Breast epithelium (tissue), 4 donors: ENCODE results near the gene LDLRAD4. TPM values are rescaled to one million over a fixed set of nuclear protein-coding genes. Genes with fewer than 3 reads are reported as not detected.

ENCODE experiments used
- DNase-seq, 2 donors: peaks; one replicate each; pipeline ENCODE4 v3.0.0-alpha.2; 2019; ENCODE audit warnings: low spot score in 2 of 2
- H3K27ac ChIP-seq, 2 donors: fragments of 200-600 bp; sonication (generic) in 1 of 2; one replicate each; pipeline ENCODE4 v1.5.1; 2016 to 2019; ENCODE audit warnings: mild to moderate bottlenecking in 1 of 2
- H3K27me3 ChIP-seq, 2 donors: fragments of 200-600 bp; sonication (generic) in 1 of 2; one replicate each; pipeline versions ENCODE4 v1.5.1 to v1.6.0; 2017 to 2019; ENCODE audit warnings: control low read depth in 1 of 2, mild to moderate bottlenecking in 1 of 2
- H3K36me3 ChIP-seq: fragments of 200-600 bp; one replicate; pipeline ENCODE4 v1.5.1; 2019
- H3K4me1 ChIP-seq, 2 donors: fragments of 200-600 bp; sonication (generic); one replicate each; pipeline ENCODE4 v1.5.1; 2016 to 2019; ENCODE audit warnings: control low read depth in 1 of 2
- H3K4me3 ChIP-seq, 3 donors: fragments of 200-600 bp; sonication (generic); 1 replicate in 2 of 3; 2 replicates in 1 of 3; pipeline ENCODE4 v1.5.1; 2016 to 2019; ENCODE audit warnings: mild to moderate bottlenecking in 3 of 3, moderate library complexity in 2 of 3
- H3K9me3 ChIP-seq, 2 donors: fragments of 200-600 bp; sonication (generic) in 1 of 2; one replicate each; pipeline ENCODE4 v1.5.1; 2016 to 2019; ENCODE audit warnings: control low read depth in 1 of 2
- CTCF ChIP-seq, 3 donors: fragments of 450-650 bp; IDR thresholded peaks; one replicate each; pipeline ENCODE4 v1.5.1; 2016 to 2017; ENCODE audit warnings: antibody characterized with exemption in 3 of 3, mild to moderate bottlenecking in 3 of 3, moderate library complexity in 3 of 3
- POLR2A ChIP-seq: fragments of 450-650 bp; IDR thresholded peaks from one replicate; pipeline ENCODE4 v1.6.1; 2016; ENCODE audit warnings: antibody characterized with exemption, mild to moderate bottlenecking, moderate library complexity
- POLR2AphosphoS5 ChIP-seq, 3 donors: sonication (generic); formaldehyde crosslinking; IDR thresholded peaks; one replicate each; pipeline ENCODE4 v1.6.1; 2017; ENCODE audit warnings: antibody characterized with exemption in 3 of 3
- intact Hi-C: fragments of 100-400 bp; cut with DNase I; formaldehyde crosslinking; loops from one replicate; pipeline ENCODE4 v1.15.1; 2023; ENCODE audit warnings: low total_unique reads
- total RNA-seq, 3 donors: library from RNA; depleted of rRNA; stranded (reverse); fragments of >200 nt; gene quantifications; one replicate each; pipeline ENCODE4 v1.1.0, GENCODE V29; 2016

Gene LDLRAD4
- total RNA-seq, 3 donors from 2014 or later, result 28.5 to 94.3 (median 42.9) TPM

GRCh38 chr18:13323186-13323585 lies 104.6 kb downstream of the LDLRAD4 start:
- TF ChIP-seq POLR2AphosphoS5 (IDR thresholded peaks at IDR 0.05) (no peak), CTCF (IDR thresholded peaks at IDR 0.05) (no peak), POLR2A (no peak)
- Histone ChIP-seq H3K27ac (no peak overlapping the region), H3K9me3 (no peaks in the 10 kb centered on the region), H3K27me3 (no peaks in the 10 kb centered on the region), H3K36me3 (no peaks in the 10 kb centered on the region), H3K4me1 (no peaks in the 10 kb centered on the region), H3K4me3 (no peak overlapping the region)
- DNase-seq, result no peak
- intact Hi-C loops, result no loop called here

- H3K4me1 ChIP-seq, result no peaks in the 10 kb centered on the region
- no peak overlapping the region for H3K27ac ChIP-seq
- no peak for DNase-seq
- TF ChIP-seq CTCF (IDR thresholded peaks at IDR 0.05) (no peak), POLR2AphosphoS5 (IDR thresholded peaks at IDR 0.05) (no peak), POLR2A (no peak)
- intact Hi-C loops, result no loop called here
- no peaks in the 10 kb centered on the region for H3K36me3 ChIP-seq
- H3K4me3 ChIP-seq, result no peak overlapping the region
- no peaks in the 10 kb centered on the region for H3K9me3 ChIP-seq
- H3K27me3 ChIP-seq, result no peaks in the 10 kb centered on the region
Observed at GRCh38 chr18:13324880-13325279, 106.3 kb downstream of the LDLRAD4 start.

- intact Hi-C loops, result no loop called here
- no peaks in the 10 kb centered on the region for H3K9me3 ChIP-seq
- TF ChIP-seq POLR2AphosphoS5 (IDR thresholded peaks at IDR 0.05), result no peak
- no peak overlapping the region for H3K4me3 ChIP-seq
- H3K27me3 ChIP-seq, result no peaks in the 10 kb centered on the region
- DNase-seq, result no peak
- no peaks in the 10 kb centered on the region for H3K4me1 ChIP-seq
- H3K36me3 ChIP-seq, result no peaks in the 10 kb centered on the region
- H3K27ac ChIP-seq, result no peak overlapping the region
Observed at GRCh38 chr18:13328213-13328612, 109.7 kb downstream of the LDLRAD4 start.

GRCh38 chr18:13330996-13331395 lies 112.4 kb downstream of the LDLRAD4 start:
- intact Hi-C loops, result no loop called here

GRCh38 chr18:13331846-13332245 lies 113.3 kb downstream of the LDLRAD4 start:
- Histone ChIP-seq H3K4me3 (no peak overlapping the region), H3K27me3 (no peaks in the 10 kb centered on the region), H3K36me3 (no peaks in the 10 kb centered on the region), H3K9me3 (peaks cover 0 to 10% of the 10 kb centered on the region in 2 donors), H3K4me1 (no peaks in the 10 kb centered on the region), H3K27ac (no peak overlapping the region)
- intact Hi-C loops, result no loop called here
- TF ChIP-seq CTCF (IDR thresholded peaks at IDR 0.05), result no peak
- no peak for TF ChIP-seq POLR2AphosphoS5 (IDR thresholded peaks at IDR 0.05)
- TF ChIP-seq POLR2A, result no peak
- DNase-seq, result no peak

More at GRCh38 chr18:13330996-13331395, 112.4 kb downstream of the LDLRAD4 start:
- H3K27me3 ChIP-seq, result no peaks in the 10 kb centered on the region
- no peak overlapping the region for H3K4me3 ChIP-seq
- TF ChIP-seq POLR2AphosphoS5 (IDR thresholded peaks at IDR 0.05), result no peak
- TF ChIP-seq POLR2A, result no peak
- no peak for TF ChIP-seq CTCF (IDR thresholded peaks at IDR 0.05)
- DNase-seq, result no peak
- no peaks in the 10 kb centered on the region for H3K4me1 ChIP-seq
- H3K9me3 ChIP-seq, result peaks cover 0 to 10% of the 10 kb centered on the region in 2 donors
- no peaks in the 10 kb centered on the region for H3K36me3 ChIP-seq
- H3K27ac ChIP-seq, result no peak overlapping the region

GRCh38 chr18:13332874-13333273 lies 114.3 kb downstream of the LDLRAD4 start:
- Histone ChIP-seq H3K4me3 (no peak overlapping the region), H3K36me3 (no peaks in the 10 kb centered on the region), H3K27me3 (no peaks in the 10 kb centered on the region), H3K4me1 (no peaks in the 10 kb centered on the region), H3K9me3 (peaks cover 0 to 10% of the 10 kb centered on the region in 2 donors), H3K27ac (no peak overlapping the region)
- no peak for DNase-seq
- TF ChIP-seq POLR2A, result no peak
- TF ChIP-seq POLR2AphosphoS5 (IDR thresholded peaks at IDR 0.05), result no peak
- no peak for TF ChIP-seq CTCF (IDR thresholded peaks at IDR 0.05)
- intact Hi-C loops, result no loop called here
